Measurements from ENCODE around the gene MAMDC4.

The MAMDC4 gene

GRCh38 chr9:136898483-136899100, 46.4 kb downstream of the MAMDC4 start:
- H3K9ac ChIP-seq (ENCODE audit: low read depth, low read length, poor library complexity, severe bottlenecking) = no peak overlapping the region
- H3K9me3 ChIP-seq (ENCODE audit: insufficient read depth, low read depth, low read length) = no peaks in the 10 kb centered on the region
- peaks cover 48% of the 10 kb centered on the region for H3K79me2 ChIP-seq (ENCODE audit: insufficient read depth, low read length)
- no peak for TF ChIP-seq CTCF (conservative IDR thresholded peaks at IDR 0.05; ENCODE audit: low read length)
- H3K27me3 ChIP-seq (ENCODE audit: insufficient read depth, low read length, poor library complexity, severe bottlenecking) = no peaks in the 10 kb centered on the region
- H3K9me2 ChIP-seq (replicated peaks; ENCODE audit: low read depth, low read length) = no peaks in the 10 kb centered on the region
- peaks cover 32% of the 10 kb centered on the region for H4K20me1 ChIP-seq (ENCODE audit: insufficient read depth, low read length, poor library complexity, severe bottlenecking)
- no peak overlapping the region for H3K4me2 ChIP-seq (ENCODE audit: low read depth, low read length, poor library complexity, severe bottlenecking)
- no peak overlapping the region for H3K4me3 ChIP-seq (ENCODE audit: low read length, poor library complexity, severe bottlenecking)
- H2AFZ ChIP-seq (ENCODE audit: low read length) = no peak overlapping the region
- no peaks in the 10 kb centered on the region for H3F3A ChIP-seq (ENCODE audit: low read depth)
- peaks cover 49% of the 10 kb centered on the region; the same call in 1 of the 2 replicates for H3K36me3 ChIP-seq (ENCODE audit: insufficient read depth, low read length)
- no peaks in the 10 kb centered on the region for H3K4me1 ChIP-seq (ENCODE audit: insufficient read depth, low read length, poor library complexity, severe bottlenecking)

- Histone ChIP-seq H3K9ac (ENCODE audit: low read depth, low read length, poor library complexity, severe bottlenecking) (no peak overlapping the region), H3K4me1 (ENCODE audit: insufficient read depth, low read length, poor library complexity, severe bottlenecking) (no peaks in the 10 kb centered on the region), H3K9me2 (replicated peaks; ENCODE audit: low read depth, low read length) (no peaks in the 10 kb centered on the region), H3K79me2 (ENCODE audit: insufficient read depth, low read length) (peaks cover 41% of the 10 kb centered on the region), H3K36me3 (ENCODE audit: insufficient read depth, low read length) (peaks cover 49% of the 10 kb centered on the region; the same call in 1 of the 2 replicates), H3K27me3 (ENCODE audit: insufficient read depth, low read length, poor library complexity, severe bottlenecking) (no peaks in the 10 kb centered on the region), H3K4me3 (ENCODE audit: low read length, poor library complexity, severe bottlenecking) (no peak overlapping the region), H3F3A (ENCODE audit: low read depth) (no peaks in the 10 kb centered on the region), H3K4me2 (ENCODE audit: low read depth, low read length, poor library complexity, severe bottlenecking) (no peak overlapping the region), H2AFZ (ENCODE audit: low read length) (no peak overlapping the region), H4K20me1 (ENCODE audit: insufficient read depth, low read length, poor library complexity, severe bottlenecking) (peaks cover 32% of the 10 kb centered on the region), H3K9me3 (ENCODE audit: insufficient read depth, low read depth, low read length) (no peaks in the 10 kb centered on the region)
- TF ChIP-seq EZH2phosphoT487 (IDR thresholded peaks at IDR 0.05; ENCODE audit: borderline replicate concordance) (no peak), CTCF (conservative IDR thresholded peaks at IDR 0.05; ENCODE audit: low read length) (no peak)
Observed at GRCh38 chr9:136899196-136899595, 47.0 kb downstream of the MAMDC4 start.

GRCh38 chr9:136900556-136900955, 48.4 kb downstream of the MAMDC4 start:
- Histone ChIP-seq H2AFZ (ENCODE audit: low read length) (no peak overlapping the region), H3K27me3 (ENCODE audit: insufficient read depth, low read length, poor library complexity, severe bottlenecking) (no peaks in the 10 kb centered on the region), H3K9me3 (ENCODE audit: insufficient read depth, low read depth, low read length) (no peaks in the 10 kb centered on the region), H3K36me3 (ENCODE audit: insufficient read depth, low read length) (peaks cover 60% of the 10 kb centered on the region; the same call in 1 of the 2 replicates), H3K4me2 (ENCODE audit: low read depth, low read length, poor library complexity, severe bottlenecking) (no peak overlapping the region), H3F3A (ENCODE audit: low read depth) (no peaks in the 10 kb centered on the region), H3K79me2 (ENCODE audit: insufficient read depth, low read length) (peaks cover 34% of the 10 kb centered on the region), H3K4me1 (ENCODE audit: insufficient read depth, low read length, poor library complexity, severe bottlenecking) (no peaks in the 10 kb centered on the region), H3K9me2 (replicated peaks; ENCODE audit: low read depth, low read length) (no peaks in the 10 kb centered on the region), H3K9ac (ENCODE audit: low read depth, low read length, poor library complexity, severe bottlenecking) (no peak overlapping the region), H4K20me1 (ENCODE audit: insufficient read depth, low read length, poor library complexity, severe bottlenecking) (peaks cover 32% of the 10 kb centered on the region), H3K4me3 (ENCODE audit: low read length, poor library complexity, severe bottlenecking) (no peak overlapping the region)
- no peak for TF ChIP-seq CTCF (conservative IDR thresholded peaks at IDR 0.05; ENCODE audit: low read length)
- TF ChIP-seq EZH2phosphoT487 (IDR thresholded peaks at IDR 0.05; ENCODE audit: borderline replicate concordance) = no peak
